GM18499 (cell line): ENCODE data around the gene NMNAT3.

Experiments used
- ATAC-seq: cut with Tn5 transposase; IDR thresholded peaks from one replicate; pipeline ENCODE4 v1.9.1; 2021; ENCODE audit warnings: moderate number of reproducible peaks; ENCODE audit not compliant: insufficient read depth, unreplicated experiment

The NMNAT3 gene

GRCh38 chr3:139555249-139555648 lies 122.5 kb downstream of the NMNAT3 start:
- ATAC-seq = no peak

DNA sequence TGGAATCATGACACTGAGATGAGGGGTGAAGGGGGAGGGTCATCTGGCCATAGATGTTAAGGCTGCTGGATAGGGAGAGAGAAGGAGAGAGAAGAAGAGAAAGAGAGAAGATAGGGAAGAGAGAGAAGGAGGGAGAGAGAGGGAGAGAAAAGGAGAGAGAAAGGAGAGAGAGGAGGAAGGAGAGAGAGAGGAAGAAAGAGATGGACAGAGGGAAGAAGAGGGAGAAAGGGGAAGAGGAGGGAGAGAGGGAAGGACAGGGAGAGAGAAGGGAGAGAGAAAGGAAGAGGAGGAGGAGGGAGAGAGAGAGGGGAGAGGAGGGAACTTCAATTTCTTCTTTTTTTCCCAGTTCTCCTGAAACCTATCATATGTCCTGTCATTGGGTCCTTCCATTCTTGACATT lies 123.1 kb downstream of the NMNAT3 start:
- no peak for ATAC-seq

GRCh38 chr3:139552632-139553365 lies 125.0 kb downstream of the NMNAT3 start:
- no peak for ATAC-seq

GRCh38 chr3:139548801-139549200 lies 129.0 kb downstream of the NMNAT3 start:
- no peak for ATAC-seq

DNA sequence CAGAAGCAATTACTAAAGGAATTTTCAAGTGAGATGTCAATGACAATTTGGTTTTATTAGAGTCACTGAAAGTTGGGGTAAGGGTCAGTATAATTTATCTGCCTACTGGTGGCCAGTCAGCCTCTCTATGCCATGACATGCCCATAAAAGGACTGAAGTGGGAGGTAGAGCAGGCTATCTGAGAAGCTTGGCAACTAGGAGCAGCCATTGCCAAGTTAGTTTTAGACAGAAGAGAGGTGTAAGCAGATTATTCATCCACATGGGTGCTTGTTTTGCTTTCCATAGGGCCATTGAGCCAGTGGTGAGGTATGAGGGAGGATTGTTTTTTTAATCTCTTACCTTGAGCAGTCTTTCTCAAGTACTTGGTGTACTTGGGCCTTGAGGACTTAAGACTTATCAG lies 130.1 kb downstream of the NMNAT3 start:
- no peak for ATAC-seq

GRCh38 chr3:139546772-139547171 lies 131.0 kb downstream of the NMNAT3 start:
- no peak for ATAC-seq

DNA sequence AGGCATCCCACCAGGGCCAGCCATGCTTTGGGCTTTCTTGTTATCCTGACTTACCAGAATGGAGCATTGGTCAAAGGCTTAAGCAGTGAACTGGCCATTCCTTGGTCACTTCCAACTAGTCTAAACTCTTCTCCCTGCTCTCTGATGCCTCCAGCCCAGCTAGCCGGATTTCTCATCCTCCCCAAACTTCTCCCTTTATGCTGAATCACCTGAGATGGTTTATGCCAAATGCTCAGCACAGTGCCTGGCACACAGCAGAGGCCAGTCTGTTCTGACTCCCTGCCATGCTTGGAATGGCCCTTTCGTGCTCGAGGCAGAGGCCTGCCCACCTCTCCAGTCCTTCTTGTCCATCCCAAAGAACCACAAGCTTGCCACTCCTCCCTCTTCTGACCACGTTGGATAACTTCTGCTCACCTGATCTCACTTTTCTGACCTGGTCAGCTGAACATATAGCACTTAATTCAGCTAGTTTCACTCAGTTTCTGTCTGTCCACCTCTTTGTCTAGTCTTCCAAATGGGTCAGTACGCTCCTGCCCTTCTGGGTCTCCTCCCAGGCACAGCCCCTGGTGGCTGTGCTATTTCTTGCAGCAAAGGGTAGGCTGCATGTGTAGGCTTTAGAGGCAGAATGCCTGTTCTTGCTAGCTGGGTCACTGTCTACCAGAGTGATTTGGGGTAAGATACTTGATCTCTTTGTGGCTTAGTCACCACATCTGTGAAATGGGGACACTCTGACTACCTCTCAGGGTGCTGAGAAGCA lies 136.1 kb downstream of the NMNAT3 start:
- no peak for ATAC-seq

DNA sequence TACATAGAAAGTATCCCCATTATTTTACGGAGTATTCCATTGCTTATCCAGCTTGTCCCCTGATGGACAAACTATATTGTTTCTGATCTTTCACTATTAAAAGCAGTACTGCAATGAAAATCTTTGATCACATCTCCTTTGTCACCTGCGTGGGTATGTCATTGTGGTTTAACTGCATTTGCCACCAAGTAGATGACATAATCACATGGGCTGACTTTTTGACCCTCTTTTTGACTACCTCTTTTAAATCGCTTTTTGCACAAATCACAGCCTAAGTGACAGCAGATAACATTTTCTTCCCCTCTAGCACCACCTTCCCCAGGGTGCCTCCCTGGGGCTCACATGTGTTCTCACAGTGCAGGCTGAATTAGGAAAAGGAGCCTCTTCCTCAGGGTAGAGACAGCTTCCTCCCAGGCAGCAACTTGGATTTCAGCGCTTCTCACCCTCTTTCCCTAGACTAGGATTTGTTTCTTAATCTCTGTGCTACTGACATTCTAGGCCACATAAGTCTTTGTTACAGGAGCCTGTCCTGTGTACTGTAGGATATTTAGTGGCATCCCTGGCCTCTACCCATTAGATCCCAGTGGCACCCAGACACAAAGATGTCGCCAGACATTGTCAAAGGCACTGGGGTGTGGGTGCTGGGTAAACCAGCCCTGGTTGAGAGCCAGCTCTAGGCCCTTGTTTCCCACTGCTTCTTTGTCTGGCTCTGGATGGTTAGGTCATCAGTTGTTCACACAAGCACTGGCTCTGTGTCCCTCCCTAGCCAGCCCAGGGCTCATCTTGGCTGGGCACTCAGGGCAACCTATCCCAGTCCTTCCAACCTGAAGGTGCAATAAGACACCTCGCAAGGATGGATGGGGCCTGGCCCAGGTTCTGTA lies 136.9 kb downstream of the NMNAT3 start:
- ATAC-seq = no peak

DNA sequence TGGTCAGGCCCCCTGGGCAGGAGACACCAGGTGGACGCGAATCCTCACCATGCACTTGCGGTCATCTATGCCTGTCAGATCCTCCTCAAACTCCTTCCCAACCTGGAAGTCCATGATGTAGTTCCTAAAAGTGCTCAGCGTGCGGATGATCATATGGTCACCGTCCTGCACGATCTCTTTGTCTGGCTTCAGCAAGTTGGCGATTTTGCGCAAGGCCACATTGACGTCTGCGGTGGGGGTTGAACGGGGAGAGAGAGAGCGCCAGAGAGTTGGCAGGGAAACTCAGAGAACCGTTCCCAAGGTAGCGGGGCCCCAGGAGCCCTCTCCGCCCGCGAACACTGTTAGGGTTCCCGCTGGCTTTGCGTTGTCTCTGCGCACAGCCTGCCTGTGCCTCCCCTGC lies 139.0 kb downstream of the NMNAT3 start:
- ATAC-seq = no peak

DNA sequence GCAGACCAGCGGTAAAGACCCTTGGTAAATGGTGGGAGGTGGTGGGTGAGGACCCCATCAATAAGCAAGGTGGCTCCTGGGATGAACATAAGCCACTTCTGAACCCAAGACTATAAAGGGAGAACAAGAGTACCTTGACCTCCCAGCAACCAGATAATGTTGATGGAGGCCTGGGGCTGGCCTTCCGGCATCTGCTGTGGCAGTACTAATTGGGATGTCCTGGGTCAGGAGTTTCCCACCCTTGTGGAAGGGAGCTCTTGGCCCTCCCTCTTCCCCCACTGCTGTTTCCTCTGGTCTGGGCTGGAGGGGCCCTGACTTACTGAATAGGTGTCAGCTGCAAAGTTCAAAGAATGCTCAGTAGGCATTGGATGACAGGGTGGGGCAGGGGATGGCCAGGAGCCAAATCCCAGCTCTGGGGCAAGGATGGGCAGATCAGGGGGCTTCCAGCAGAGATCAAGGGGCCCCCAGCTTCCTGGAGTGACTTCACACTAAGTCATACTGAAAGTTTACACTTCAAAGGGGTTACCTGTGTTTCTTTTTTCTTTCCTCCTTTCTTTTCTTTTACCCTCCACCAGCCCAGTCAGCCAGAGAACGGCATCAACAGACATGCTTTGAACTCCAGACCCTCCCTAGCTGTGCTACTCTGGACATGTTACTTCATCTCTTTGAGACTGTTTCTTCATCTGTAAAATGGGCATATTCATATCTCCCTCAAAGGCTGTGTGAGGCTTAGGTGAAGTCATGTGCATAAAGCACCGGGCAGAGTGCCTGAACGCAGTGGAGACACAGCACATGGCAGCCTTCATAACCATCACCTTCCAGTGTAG lies 139.8 kb downstream of the NMNAT3 start:
- ATAC-seq = no peak

GRCh38 chr3:139537361-139537760 lies 140.4 kb downstream of the NMNAT3 start:
- no peak for ATAC-seq

GRCh38 chr3:139534992-139535879 lies 142.5 kb downstream of the NMNAT3 start:
- no peak for ATAC-seq

- ATAC-seq = no peak
Observed at GRCh38 chr3:139534455-139534812, 143.3 kb downstream of the NMNAT3 start.

- ATAC-seq = no peak
Observed at GRCh38 chr3:139533781-139534454, 143.9 kb downstream of the NMNAT3 start.

DNA sequence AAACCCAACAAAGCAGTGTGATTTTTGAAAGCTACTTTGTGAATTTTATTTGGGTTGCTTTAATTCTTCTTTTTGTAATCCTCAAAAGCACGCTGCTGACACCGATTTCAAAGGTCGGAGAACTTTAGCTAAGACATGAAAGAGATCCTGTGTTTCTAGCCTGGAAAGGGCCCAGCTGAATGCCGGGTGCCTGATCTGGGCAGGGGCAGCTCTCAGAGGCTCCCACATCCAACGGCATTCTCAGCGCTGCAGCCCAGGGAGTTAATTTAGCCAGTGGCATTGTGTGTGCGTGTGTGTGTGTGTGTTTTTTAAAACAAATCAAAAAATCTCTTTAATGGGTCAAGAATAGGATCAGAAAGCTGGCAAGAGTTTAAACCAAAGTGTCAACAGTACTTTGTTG lies 144.8 kb downstream of the NMNAT3 start:
- ATAC-seq = no peak

GRCh38 chr3:139530717-139531116 lies 147.1 kb downstream of the NMNAT3 start:
- no peak for ATAC-seq

GRCh38 chr3:139529662-139530061 lies 148.1 kb downstream of the NMNAT3 start:
- ATAC-seq = no peak

DNA sequence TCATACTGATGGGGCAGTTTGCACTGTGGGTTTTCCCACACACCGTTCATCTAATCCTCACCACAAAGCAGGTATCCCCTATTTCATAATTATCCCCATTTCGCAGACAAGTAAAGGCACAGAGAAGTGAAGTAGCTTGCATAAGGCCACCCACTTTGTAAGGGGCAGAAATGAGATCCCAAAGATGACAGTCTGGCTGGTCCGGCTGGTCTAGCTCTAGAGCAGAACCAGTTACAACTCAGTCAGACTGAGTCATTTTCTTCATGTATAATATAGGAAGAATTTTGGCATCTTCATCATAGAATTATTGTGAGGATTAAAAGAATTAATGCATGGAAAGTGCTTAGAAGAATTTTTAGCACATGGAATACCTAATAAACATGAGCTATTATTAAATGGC lies 148.8 kb downstream of the NMNAT3 start:
- ATAC-seq = no peak

- ATAC-seq = no peak
Observed at GRCh38 chr3:139528281-139528680, 149.5 kb downstream of the NMNAT3 start.
